GM18502 (cell line): Measurements from ENCODE around the gene MLN.
"Not testable (repeated sequence)": the region's sequence is repeated elsewhere in the genome, so short reads cannot be mapped to it uniquely, and the experiment has no call there.

Source experiments
- ATAC-seq: cut with Tn5 transposase; IDR thresholded peaks from one replicate; pipeline ENCODE4 v1.9.1; 2021; ENCODE audit warnings: mild to moderate bottlenecking; ENCODE audit not compliant: unreplicated experiment, poor library complexity

The MLN gene

DNA sequence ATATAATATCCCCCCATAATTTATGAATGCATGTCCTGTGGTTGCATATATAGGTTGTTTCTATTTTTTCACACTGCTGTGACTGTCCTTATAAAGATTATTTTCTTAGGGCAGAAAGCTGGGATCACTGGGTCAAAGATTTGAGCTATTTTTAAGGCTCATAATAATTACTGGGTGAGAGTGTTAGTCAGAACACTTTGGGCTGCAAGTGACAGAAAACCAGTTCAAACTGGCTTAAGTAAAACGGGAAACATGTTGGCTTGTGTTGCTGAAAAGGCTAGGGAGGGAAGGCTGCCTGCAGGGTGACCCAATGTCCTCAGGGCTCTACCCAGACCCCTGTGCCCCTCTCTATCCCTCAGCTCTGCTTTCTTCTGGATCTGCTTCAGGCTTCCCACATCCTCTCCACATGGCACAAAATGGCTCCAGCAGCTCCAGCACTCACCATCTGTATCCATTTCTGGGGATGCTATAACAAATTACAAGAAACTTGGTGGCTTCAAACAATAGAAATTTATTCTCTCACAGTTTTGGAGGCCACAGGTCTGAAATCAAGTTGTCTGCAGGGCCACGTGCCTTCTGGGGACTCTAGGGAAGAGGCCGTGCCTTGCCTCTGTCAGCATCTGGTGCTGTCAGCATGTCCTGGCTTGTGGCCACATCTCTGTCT is 33.1 kb upstream of the MLN start:
- no peak for ATAC-seq

DNA sequence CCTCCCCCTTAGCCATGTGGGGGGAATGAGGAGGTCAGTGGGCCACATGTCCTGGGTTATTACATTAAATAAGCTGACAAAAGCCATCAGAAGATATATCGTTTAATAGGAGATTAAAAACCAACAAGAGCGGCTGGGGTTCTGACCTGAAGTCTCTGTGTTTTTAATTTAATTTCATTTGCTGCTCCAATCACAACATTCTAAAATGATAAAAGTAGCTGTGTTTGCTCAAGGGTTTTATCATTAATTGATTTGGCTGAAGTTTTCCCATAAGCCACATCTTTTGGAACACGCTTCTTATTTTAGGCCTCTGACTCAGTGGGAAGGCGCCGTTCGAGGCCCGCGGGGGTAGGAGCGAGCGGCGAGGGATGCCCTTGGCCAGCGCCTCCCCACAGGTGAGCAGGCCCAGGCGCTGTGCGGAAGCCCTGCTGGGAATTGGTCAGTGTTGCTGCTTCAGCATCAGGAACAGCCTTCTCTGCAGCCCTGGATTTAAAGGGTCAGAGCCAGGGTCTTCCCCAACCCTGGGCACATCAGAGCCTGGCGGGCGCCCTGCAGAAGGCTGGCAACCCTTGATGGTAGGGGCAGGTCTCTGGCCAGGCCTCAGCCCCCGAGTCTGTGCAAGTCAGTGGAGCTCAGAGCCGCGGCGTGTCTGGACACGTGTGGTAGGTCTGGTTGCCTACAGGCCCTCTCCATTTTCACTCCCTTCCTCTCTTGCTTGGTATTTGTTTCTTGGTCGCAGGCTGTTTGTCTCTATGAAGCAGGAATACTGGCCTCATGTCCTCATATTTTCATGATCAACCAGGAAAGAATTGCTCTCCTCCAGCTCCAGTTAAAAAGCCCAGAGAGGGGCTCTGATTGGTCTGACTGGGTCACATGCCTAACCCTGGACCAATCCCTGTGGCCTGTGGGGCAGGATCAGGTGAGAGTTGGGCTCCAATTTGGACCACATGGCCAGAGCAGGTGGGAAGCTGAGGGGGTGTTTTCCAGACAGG is 30.9 kb upstream of the MLN start:
- no peak for ATAC-seq

DNA sequence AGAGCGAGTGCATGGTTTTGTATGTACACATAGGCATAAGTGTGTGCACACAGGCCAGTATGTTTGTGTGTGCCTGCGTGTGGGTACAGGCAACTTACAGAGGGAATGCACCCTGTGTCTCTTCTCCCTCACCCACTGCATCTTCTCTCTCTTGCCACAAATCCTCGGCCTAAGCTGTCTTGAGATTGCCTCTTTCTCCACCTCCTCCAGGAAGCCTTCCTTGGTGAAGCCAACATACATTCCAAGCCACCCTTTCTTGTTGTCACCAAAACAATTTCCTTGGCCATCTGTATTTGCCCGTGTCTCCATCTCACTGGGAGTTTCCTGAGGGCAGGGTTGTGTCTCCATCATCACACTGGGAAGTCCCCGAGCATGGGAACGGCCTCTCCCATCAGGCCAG is 29.8 kb upstream of the MLN start:
- ATAC-seq = no peak

DNA sequence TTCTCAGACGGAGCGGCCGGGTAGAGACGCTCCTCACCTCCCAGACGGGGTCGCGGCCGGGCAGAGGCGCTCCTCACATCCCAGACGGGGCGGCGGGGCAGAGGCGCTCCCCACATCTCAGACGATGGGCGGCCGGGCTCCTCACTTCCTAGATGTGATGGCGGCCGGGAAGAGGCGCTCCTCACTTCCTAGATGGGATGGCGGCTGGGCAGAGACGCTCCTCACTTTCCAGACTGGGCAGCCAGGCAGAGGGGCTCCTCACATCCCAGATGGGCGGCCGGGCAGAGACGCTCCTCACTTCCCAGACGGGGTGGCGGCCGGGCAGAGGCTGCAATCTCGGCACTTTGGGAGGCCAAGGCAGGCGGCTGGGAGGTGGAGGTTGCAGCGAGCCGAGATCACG is 29.0 kb upstream of the MLN start:
- ATAC-seq = not testable (repeated sequence)

DNA sequence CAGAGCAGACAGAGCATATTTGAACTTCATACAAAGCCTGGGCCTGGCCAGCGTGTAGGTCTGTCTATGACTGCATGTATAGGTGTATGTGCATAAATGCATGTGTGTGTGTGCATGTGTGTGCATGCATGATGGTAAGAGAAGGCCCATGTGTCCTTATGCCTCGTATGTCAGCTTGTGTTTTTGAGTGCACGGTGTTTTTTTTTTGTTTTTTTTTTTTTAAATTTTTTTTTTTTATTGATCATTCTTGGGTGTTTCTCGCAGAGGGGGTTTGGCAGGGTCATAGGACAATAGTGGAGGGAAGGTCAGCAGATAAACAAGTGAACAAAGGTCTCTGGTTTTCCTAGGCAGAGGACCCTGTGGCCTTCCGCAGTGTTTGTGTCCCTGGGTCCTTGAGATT is 27.9 kb upstream of the MLN start:
- ATAC-seq = not testable (repeated sequence)

DNA sequence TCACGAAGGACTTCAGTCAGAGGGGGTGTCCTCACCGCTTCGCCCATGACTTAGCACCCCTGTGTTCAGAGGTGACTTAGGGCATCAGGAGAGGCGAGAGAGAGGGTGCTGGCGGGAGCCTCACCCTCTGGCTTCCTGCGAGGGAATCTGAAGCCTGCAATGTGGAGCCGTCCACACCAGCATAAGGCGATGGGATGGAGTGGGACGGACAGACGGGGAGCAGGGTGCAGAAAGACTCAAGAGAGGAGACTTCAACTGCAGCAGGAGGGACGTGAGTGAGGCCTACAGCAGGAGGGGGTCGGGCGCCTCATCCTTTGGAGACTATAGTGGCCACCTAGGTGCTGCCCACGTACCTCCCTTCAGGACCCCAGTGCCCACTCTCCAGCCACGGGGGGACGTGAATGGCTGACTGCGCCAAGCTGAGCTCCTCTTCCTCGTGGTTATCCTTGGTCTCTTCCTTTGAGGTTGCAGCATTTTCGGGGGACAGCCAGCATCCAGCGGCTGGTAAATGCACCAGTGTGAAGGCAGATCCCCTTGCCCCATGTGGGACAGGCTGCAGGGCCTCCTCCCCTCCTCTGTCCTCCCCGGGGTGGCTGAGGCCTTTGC is 26.9 kb upstream of the MLN start:
- ATAC-seq = no peak

DNA sequence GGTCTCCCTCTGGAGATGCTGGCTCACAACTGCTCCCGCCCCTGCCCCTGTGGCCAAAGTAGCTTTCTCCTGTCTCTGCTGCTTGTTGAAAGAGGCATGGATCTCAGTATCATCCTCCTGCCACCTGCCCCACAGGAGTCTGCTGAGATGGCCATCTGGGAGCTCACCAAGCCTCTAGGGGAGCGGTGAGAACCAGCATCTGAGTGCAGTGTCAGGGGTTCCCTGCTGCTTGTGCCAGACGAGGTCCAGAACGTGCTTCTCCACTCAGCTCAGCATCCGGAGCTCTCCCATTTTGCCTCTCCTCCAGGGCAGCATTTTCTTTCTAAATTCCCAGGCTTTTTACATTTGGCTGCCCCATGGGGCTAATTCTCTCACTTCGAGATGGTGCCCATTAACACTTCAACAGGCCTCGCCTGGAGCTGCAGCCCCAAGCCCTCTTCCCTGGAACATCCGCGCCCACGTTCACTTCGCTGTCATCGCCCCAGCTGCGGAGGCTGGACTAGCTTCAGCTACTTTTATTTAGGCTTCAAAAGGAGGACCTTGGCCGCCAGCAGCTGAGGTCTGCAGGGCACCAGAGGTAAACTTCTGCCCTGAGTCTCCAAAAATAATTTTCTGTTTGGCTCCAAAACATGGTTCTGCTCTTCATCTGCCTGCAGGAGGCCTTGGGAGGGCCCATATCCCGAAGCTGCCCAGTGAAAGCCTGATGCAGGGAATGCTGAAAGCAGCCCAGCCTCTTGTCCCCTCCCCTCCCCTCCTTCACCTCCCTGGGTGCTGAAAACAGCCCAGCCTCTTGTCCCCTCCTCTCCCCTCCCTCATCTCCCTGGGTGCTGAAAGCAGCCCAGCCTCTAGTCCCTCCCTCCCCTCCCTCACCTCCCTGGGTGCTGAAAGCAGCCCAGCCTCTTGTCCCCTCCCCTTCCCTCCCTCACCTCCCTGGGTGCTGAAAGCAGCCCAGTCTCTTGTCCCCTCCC is 25.2 kb upstream of the MLN start:
- no peak for ATAC-seq

DNA sequence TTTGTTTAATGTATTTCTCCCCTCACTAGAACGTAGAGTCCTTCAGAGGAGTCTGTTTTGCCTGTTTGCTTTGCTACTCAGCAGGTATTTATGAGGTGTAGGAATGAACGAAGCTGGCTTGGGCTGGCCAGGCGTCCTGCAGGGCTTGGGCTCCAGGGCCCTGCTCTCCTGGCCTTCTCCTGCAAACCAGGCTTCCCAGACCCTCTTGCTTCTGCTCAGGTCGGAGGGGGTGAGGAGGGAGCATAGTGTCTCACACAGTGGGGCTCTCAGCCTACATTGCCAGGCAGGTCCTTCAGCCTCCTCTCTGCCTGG is 24.6 kb upstream of the MLN start:
- ATAC-seq = no peak

DNA sequence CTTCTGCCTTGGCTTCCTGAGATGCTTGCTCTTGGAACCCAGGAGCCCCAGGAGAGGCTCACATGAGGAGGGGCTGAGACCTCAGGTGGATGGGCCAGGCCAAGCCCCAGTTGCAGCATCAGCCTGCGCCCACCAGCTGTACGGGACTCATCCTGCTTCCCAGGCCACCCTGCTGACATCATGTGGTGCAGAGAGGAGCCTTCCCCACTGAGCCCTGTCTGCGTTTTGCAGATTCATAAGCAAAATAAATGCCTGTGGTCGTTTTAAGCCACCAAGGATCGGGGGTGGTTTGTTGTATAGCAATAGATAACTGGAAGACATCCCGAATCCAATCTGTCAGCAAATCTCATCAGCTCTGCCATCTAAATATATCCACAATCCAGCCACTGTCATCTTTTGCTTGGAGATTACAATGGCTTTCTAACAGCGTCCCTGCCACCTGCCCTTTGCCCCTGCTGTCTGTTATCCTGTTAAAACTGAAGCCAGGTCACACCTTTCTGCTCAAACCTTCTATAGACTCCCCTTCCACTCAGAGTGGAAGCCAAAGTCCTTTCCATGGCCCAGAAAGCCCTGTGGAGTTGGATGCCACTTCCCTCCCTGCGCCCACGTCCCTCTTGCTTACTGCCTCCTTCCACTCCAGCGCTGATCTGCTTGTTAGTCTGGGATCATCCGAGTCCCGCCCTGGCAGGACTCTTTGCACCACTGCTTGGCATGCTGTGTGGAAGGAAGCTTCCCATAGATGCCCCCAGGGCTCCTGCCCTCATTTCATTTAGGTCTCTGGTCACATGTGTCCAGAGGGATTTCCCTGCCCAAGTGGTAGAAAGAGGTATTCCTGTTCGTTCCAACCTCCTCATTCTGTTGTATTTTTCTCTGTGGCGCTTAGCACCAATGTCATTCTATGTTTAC is 24.0 kb upstream of the MLN start:
- no peak for ATAC-seq

DNA sequence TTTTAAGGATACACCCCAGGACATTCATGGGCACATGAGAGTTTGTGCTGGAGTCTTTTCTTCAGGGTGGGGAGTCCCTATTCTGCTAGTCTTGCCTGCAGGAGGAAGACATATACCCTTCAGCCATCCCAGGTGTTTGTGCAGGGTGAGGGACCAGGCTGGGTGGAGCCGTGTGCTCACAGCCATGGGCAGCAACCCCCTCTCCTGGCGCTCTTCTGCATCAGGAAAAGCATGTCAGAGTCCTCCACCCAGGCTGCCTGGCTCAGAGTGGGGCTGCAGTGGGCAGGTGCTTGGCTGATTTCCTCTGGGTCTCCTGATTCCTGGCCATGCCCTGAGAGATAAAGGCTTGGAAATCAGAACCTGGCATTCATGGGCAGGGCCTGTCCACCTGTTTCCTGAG is 22.7 kb upstream of the MLN start:
- ATAC-seq = no peak

DNA sequence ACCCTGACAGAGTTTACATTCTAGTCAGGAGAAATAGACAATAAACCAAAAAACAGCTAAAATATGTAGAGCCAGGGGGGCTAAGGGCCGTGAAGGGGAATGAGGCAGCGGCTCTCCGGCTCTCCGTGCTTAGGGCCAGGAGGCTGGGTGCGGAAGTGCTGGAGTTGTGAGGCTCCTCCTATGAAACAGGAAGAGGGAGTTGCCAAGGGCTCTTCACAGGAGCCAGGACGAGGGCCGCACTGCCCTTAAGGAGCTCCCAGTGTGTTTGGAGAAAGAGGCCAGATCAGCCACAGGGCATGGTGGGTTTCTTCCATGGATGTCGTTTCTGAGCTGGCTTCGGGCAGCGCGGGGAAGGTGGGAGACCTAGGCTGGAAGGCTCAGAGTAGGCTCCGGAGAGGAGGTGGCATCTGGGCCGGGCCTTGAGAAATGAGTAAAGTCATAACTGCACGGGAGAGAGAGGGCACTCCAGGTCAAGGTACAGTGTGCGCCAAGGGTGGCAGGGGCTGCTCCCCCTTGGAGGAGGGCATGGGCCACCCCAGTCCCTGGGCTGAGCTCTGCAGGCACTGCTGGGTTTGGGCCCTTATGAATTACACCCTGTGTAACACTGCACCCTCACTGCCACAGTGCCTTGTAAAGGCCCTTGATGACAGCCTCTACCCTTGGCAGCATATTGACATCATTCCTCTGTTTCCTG is 20.8 kb upstream of the MLN start:
- ATAC-seq = no peak

DNA sequence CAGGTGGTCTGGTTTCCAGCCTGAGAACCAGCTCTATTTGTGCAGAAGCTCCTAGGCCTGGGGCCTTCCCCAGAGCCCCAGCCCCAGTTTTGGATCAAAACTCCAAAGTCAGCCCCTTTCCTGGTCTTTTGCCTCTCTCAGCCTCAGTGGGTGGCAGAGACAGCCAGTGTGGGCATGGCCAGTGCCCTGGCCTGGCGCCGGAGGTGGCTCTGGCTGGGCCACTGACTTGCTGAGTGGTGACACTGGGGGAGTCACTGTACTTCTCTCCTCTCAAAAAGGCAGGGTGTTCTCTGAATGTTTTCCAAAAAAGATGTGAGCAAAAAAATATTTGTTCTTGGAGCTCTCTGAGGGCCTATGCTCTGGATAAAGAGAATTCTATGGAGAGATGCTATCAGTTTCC is 20.0 kb upstream of the MLN start:
- ATAC-seq = no peak

DNA sequence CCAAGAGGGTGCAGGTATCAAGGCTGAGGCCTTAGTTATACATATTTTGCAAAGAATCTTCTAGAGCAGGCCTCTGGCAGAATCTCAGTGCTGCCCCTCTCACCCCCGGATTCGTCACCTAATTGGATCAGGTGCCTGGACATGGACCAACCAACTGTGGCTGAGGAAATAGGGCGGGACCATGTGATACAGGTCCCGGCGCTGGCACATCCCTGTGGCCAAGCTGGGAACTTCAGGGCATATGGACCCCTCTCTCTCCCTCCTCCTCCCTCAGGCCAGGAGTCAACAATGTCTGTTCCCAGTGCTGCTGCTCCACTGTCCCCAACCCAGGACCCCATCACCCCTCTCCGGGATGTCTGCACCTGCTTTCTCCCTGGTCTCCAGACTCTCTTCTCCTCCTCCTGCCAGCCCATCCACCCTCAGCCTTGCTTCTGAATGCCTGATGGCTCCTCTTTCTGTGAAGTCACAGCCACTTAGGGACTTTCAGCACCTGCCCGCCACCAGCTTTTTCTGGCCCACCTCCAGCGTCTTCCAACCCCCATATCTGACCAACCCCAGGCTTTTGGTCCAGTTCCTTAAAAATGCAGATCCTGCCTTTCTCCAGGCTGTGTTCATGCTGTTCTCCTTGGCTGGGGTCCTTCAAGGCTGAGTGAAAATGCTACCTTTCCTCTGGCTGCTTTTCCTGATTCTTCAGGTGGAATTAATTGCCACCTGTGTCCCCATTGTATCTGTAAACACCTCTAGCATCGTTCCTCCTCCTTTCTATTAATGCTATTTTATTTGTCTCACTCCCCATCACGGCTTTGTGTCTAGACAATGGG is 19.0 kb upstream of the MLN start:
- no peak for ATAC-seq

DNA sequence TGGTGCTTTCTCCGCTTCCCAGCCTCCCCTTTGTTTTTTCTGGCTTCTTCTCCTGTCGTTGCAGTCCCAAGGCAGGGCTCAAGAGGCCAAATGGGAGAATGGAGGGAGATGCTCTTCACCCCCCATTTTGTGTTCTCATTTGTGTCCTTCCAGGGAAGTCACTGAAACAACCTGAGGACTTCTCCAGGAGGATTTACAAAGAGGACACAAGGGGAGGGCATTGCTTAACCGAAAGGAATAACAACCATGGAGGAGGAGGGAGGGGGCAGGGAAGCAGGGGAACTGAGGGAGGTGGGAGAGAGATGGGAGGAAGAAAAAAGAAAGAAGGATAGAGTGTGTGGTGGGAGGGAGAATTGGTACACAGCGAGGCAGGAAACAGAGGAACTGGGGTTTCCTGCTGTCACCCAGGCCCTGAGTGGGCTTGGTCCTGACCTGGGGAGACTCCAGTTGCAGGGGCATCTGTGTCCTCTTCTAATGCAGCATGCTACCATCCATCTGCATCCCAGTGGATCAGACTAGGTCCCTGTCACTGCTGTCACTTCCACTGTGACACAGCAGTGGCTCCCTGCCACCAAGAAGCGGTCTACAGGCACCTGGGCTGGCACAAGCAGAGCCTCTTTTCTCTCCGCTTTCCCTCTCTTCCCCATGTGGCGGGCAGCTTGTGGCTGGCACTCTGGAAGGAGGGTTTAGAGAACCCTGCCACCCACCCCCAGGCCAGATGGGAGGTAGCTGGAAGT is 17.1 kb upstream of the MLN start:
- ATAC-seq = no peak

DNA sequence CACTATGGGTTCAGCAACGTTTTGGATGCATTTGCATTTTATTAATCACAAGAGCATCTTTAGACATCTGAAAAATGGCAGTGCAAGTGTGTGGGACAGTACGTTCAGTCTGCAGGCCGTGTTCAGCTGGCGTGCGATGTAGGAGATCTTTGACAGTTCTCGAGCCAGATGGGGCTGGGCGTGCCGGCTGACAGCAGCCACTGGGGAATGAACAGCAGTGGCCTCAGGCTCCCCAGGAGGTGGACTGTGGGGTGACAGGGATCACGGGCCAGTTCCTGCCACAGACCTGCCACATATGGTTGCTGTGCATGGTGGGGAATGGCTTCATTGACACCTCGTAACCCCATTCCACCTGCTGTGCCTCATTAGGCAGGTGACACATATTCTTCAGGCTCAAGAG is 16.4 kb upstream of the MLN start:
- ATAC-seq = no peak

DNA sequence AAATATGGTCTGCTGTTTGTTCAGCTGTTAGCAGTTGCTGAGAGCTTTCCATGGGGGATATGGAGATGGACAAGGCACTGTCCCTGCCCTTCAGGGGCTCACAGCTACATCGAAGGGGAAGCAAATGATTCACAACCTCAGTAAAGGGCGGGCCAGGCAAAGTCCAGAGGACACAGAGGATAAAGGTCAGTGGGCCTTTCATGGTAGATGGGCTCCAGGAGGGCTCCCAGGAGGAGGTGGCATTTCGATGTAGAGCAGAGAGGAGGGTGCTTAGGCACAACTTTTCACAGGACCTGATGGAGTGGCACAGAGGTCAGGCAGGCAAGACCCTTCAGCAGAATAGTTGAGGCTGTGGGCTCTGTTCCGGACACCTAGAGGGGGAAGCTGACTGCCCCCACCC is 15.2 kb upstream of the MLN start:
- no peak for ATAC-seq

DNA sequence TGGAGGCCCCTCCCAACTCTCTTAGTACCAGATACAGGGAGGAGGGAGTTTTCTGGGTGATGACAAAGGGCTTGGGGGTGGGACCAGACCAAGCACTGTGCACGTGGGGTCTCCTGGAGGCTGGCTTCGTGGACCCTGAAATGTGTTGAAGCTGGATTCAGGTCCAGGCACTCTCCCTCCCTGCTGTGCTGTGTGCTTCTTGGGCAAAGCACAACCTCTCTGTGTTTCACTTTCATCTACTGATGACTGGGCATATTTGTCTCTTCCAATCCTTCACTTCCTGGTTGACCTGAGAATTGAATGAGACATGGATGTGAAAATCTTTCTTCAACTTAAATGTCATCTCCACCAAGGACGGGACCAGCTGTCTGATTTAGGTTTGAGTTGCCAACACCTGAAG is 14.5 kb upstream of the MLN start:
- no peak for ATAC-seq
